Adrenal gland (tissue), 5 donors: ENCODE measurements around the gene LARGE1.

Experiments used
- POLR2A ChIP-seq, 2 donors: fragments of 450-650 bp; IDR thresholded peaks; one replicate each; pipeline ENCODE4 v1.6.1; 2017; ENCODE audit warnings: antibody characterized with exemption in 2 of 2, mild to moderate bottlenecking in 2 of 2, moderate library complexity in 1 of 2
- TF ChIP-seq, protein P1 (sequence below), 6 experiments: fragments of 450-650 bp in 4 of 6; fragments of 200-600 bp in 2 of 6; sonication (generic) in 1 of 6; IDR thresholded peaks; 1 replicate in 5 of 6; 2 replicates in 1 of 6; pipeline versions ENCODE4 v1.5.1 to v1.8.0; 2016 to 2021; ENCODE audit warnings: antibody characterized with exemption in 6 of 6, mild to moderate bottlenecking in 2 of 6, moderate library complexity in 1 of 6
- donor health status: DM: no; HTN: no; CAD: no.

DNA sequence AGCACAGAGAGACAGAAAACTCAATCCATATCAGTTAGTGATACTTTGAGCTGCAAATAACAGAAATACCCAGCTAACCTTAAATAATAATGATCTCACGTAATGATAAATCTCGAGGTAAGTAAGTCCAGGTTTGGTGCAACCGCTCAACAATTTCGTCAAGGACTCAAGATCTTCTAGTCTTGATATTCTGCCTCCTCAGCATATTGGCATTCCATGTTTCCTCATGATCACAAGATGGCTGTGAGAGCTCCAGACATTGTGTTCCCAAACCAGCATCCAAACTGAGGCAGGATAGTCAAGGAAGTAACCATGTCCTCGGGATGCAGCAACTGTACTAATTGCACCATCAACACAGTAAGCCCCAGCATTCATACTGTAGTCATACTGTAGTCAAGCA is 7.5 kb upstream of the LARGE1 start:
- TF ChIP-seq, protein P1, sequence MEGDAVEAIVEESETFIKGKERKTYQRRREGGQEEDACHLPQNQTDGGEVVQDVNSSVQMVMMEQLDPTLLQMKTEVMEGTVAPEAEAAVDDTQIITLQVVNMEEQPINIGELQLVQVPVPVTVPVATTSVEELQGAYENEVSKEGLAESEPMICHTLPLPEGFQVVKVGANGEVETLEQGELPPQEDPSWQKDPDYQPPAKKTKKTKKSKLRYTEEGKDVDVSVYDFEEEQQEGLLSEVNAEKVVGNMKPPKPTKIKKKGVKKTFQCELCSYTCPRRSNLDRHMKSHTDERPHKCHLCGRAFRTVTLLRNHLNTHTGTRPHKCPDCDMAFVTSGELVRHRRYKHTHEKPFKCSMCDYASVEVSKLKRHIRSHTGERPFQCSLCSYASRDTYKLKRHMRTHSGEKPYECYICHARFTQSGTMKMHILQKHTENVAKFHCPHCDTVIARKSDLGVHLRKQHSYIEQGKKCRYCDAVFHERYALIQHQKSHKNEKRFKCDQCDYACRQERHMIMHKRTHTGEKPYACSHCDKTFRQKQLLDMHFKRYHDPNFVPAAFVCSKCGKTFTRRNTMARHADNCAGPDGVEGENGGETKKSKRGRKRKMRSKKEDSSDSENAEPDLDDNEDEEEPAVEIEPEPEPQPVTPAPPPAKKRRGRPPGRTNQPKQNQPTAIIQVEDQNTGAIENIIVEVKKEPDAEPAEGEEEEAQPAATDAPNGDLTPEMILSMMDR (IDR thresholded peaks at IDR 0.05), result no peak
- no peak for TF ChIP-seq POLR2A (IDR thresholded peaks at IDR 0.05)
